Gastroesophageal sphincter (tissue), 2 donors: ENCODE results near the gene RPS10.
"Not testable (repeated sequence)": the region's sequence is repeated elsewhere in the genome, so short reads cannot be mapped to it uniquely, and the experiment has no call there.

Experiments used
- EP300 ChIP-seq: sonication (generic); formaldehyde crosslinking; IDR thresholded peaks from one replicate; pipeline ENCODE4 v1.6.1; 2017; ENCODE audit warnings: antibody characterized with exemption, mild to moderate bottlenecking
- POLR2A ChIP-seq, 2 donors: fragments of 450-650 bp; IDR thresholded peaks; one replicate each; pipeline ENCODE4 v1.6.1; 2017; ENCODE audit warnings: antibody characterized with exemption in 2 of 2, mild to moderate bottlenecking in 2 of 2, moderate library complexity in 1 of 2

DNA sequence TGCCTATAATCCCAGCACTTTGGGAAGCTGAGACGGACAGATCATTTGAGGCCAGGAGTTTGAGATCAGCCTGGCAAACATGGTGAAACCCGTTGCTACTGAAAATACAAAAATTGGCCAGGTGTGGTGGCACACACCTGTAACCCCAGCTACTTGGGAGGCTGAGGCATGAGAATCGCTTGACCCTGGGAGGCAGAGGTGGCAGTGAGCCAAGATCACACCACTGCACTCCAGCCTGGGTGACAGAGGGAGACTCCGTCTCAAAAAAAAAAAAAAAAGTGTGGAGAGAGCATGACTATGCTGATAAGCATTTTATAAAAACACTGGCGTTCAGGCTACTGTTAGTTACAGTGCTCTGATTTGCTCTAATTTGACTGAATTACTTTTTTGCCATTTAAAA is 48.3 kb downstream of the RPS10 start:
- not testable (repeated sequence) for TF ChIP-seq EP300; POLR2A (IDR thresholded peaks at IDR 0.05)
